ENCODE data around the gene TSPAN3. TPM values are rescaled to one million over a fixed set of nuclear protein-coding genes. Genes with fewer than 3 reads are reported as not detected.

The TSPAN3 gene
- total RNA-seq, 2 experiments from 2014 or later = 18.0 to 23.4 TPM

DNA sequence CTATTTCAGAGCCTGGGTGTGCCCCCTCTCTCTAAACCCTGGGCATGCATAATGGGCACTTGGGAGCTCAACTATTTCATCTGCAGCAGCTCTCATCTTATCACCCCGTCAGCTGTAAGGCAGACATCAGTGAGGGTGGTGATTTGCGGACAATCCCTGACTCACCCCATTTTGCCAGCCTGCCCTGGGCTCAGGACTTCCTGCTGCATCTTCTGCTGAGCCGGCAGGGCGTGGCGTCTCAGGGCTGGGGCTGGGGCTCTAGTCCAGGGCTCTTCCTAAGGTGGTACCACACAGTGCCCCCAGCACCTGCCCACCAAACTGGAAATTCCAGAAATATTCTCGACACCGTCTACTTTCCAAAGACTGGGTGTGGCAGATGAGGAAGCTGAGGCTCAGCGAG lies 76.9 kb downstream of the TSPAN3 start:
- H3K36me3 Mint-ChIP-seq = peaks cover 9% of the 10 kb centered on the region

DNA sequence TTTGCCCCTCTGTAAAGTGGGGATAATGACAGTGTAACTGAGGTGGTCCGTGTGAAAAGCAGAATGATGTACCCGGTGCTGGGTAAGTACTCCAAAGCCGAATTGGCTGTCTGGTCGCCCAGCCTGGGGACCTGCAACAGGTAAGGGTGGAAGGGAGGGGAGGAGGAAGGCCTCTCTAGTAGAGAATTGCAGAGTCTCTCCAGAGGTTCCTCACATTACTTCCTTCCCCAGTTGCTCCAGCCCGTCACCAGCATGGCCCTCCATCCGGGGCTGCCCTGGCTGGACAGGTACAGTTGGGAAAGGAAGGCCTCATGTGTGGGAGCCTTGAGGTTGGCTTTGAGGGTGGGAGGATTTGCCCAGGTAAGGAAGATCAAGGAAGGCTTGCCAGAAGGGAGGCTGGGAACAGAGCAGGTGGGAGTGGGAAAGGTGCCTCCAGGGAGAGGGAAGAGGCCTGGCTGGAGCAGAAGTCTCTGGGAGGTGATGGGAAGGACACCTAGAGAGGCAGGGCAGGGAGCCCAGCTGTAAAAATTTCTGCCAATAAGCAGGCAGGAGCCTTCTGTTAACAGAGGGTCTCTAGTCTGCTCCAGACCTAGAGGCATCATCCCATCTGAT lies 77.7 kb downstream of the TSPAN3 start:
- Mint-ChIP-seq H3K9me3 (no peaks in the 10 kb centered on the region), H3K4me1 (peaks cover 54% of the 10 kb centered on the region), H3K27ac (peak overlapping the region; percentile 95), H3K27me3 (no peaks in the 10 kb centered on the region), H3K36me3 (peaks cover 7% of the 10 kb centered on the region), H3K4me3 (peak overlapping the region; percentile 95)
- POLR2A ChIA-PET = interaction anchor here (0.7 to 9.0 kb wide), 7 partner anchors 9 to 48 kb away, joined by 3 to 137 read pairs (median 22); no protein-coding TSS in a partner anchor
- no peak for DNase-seq
- no peak for ATAC-seq (ENCODE audit: low read depth)

More for the DNA sequence above, 76.9 kb downstream of the TSPAN3 start:
- Mint-ChIP-seq H3K4me3 (peak overlapping the region; percentile 95), H3K4me1 (peaks cover 53% of the 10 kb centered on the region), H3K27ac (peak overlapping the region; percentile 95), H3K27me3 (no peaks in the 10 kb centered on the region), H3K9me3 (no peaks in the 10 kb centered on the region)
- DNase-seq (no peak), ATAC-seq (ENCODE audit: low read depth) (peak; percentile 29)
- POLR2A ChIA-PET = interaction anchor here (0.7 to 9.0 kb wide), 8 partner anchors 9 to 47 kb away, joined by 3 to 137 read pairs (median 22); no protein-coding TSS in a partner anchor

DNA sequence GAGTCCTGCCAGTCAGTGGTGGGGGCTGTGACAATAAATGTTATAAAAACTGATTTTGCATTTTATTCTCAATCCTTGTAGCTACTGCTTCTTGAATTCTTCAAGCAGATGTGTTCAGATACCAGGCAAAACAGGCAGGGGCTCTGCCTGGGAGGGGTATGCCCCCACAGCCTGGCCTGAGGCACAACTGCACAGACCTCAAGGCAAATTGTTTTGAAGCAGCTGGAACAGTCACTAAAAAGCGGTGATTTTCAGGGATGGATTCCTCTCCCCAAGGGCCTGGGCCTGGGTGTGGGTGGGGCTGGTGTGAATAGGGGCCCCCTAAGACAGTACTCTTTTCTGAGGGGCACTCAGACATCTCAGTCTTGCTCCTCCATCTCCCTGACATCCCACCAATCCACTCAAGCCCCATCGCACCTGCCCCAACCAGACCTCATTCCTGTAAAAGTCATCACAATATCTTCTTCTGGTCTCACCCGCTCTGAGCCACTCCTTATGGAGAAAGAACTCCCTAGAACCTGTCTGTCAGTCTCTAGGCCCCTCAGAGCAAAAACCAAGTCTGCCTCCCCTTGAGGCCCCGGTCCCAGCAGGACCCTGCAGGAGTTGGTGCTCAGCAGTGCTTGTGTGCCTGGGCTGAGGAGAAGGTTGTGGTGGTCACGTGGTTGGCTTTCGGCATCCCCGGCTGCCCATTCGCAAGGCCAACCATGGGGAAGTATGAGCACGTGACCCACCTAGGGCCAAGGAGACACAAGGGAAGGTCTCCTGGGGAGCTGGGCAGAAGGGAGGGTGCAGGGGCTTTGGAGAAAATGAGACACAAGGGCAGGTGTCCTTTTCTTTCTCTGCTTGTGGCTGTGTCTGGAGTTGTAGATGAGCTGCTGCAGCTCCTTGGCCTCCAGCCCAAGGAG lies 78.9 kb downstream of the TSPAN3 start:
- no peak for DNase-seq
- no peak overlapping the region for H3K4me3 Mint-ChIP-seq
- POLR2A ChIA-PET = no interaction called here

More for the DNA sequence above, 78.9 kb downstream of the TSPAN3 start:
- Mint-ChIP-seq H3K4me1 (peaks cover 53% of the 10 kb centered on the region), H3K36me3 (peaks cover 5% of the 10 kb centered on the region), H3K9me3 (no peaks in the 10 kb centered on the region), H3K27ac (no peak overlapping the region), H3K27me3 (no peaks in the 10 kb centered on the region)
- ATAC-seq (ENCODE audit: low read depth) = no peak

Other genes starting within 250 kb of the TSPAN3 start
- gene SCAPER, start 165.8 kb downstream of the TSPAN3 start, total RNA-seq = 10 to 100 TPM; 38.0 to 44.8 TPM
- gene RCN2, start 139.4 kb downstream of the TSPAN3 start, total RNA-seq = 10 to 100 TPM; 29.6 TPM
- gene PSTPIP1, start 76.0 kb downstream of the TSPAN3 start, total RNA-seq = 100 to 1,000 TPM; 238 to 241 TPM

Data from activated naive CD8-positive, alpha-beta T cell treated with anti-CD3 and anti-CD28 coated beads, Interleukin-2, amount 10 ng/mL, durations not matched to agents 7 days and 5 days (primary cell).